B cell (primary cell): ENCODE data around the gene CYP3A5.

ENCODE experiments used
- EZH2 ChIP-seq: IDR thresholded peaks from 2 replicates; pipeline ENCODE4 v1.6.1; 2012; ENCODE audit warnings: borderline replicate concordance, low read depth, mild to moderate bottlenecking, moderate library complexity, low read length; ENCODE audit not compliant: insufficient read depth, poor library complexity, severe bottlenecking
- TF ChIP-seq, protein P1 (sequence below): fragments of 200-600 bp; IDR thresholded peaks from one replicate; pipeline ENCODE4 v1.8.0; 2022; ENCODE audit warnings: antibody characterized with exemption, mild to moderate bottlenecking

DNA sequence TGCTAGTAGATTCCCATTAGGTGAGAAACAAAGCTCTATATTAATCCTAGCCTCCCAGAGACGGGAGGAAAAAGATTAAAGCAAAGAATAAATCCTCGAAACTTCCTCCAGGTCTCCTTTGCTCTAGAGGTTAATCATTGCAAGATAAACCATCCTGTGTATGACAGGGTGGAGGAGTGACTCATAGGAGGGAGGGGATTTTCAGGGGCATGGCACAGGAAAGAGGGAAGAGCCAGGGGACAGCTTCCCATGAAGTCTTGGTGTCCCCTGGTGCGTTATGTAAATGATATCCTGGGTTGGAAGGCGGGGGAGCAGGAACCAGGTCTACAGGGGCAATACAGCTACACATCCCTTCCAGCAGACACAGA, 780 bp downstream of the CYP3A5 start:
- TF ChIP-seq, protein P1, sequence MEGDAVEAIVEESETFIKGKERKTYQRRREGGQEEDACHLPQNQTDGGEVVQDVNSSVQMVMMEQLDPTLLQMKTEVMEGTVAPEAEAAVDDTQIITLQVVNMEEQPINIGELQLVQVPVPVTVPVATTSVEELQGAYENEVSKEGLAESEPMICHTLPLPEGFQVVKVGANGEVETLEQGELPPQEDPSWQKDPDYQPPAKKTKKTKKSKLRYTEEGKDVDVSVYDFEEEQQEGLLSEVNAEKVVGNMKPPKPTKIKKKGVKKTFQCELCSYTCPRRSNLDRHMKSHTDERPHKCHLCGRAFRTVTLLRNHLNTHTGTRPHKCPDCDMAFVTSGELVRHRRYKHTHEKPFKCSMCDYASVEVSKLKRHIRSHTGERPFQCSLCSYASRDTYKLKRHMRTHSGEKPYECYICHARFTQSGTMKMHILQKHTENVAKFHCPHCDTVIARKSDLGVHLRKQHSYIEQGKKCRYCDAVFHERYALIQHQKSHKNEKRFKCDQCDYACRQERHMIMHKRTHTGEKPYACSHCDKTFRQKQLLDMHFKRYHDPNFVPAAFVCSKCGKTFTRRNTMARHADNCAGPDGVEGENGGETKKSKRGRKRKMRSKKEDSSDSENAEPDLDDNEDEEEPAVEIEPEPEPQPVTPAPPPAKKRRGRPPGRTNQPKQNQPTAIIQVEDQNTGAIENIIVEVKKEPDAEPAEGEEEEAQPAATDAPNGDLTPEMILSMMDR = no peak
- TF ChIP-seq EZH2 = no peak
